HEK293 (cell line): ENCODE measurements around the gene LGI2.

ENCODE experiments used
- CTCF ChIA-PET: fragments of 350-600 bp; formaldehyde crosslinking; extraction: SDS; loops from one replicate; lab custom pipeline; 2021; ENCODE audit warnings: antibody characterized with exemption; lab: Yijun Ruan, JAX
- POLR2A ChIA-PET: fragments of 300-600 bp; formaldehyde crosslinking; extraction: SDS; loops from one replicate; lab custom pipeline; 2020; ENCODE audit warnings: antibody characterized with exemption, inconsistent platforms; lab: Yijun Ruan, JAX
- H3K27ac ChIP-seq: fragments of 200-500 bp; sonication (Bioruptor generic); 2 replicates; pipeline ENCODE4 v1.5.1; 2014; ENCODE audit warnings: low read depth, low read length, control low read depth, inconsistent platforms; ENCODE audit errors: extremely low read depth
- H3K36me3 ChIP-seq, 2 experiments: fragments of 200-500 bp in 1 of 2; sonication (Bioruptor generic) in 1 of 2; 1 replicate in 1 of 2; 2 replicates in 1 of 2; pipeline ENCODE4 v1.5.1; 2014 to 2017; ENCODE audit warnings: inconsistent platforms in 2 of 2, low read length in 2 of 2; ENCODE audit not compliant: control insufficient read depth in 2 of 2, insufficient read depth in 1 of 2
- H3K4me1 ChIP-seq: fragments of 200-500 bp; sonication (Bioruptor generic); 2 replicates; pipeline ENCODE4 v1.5.1; 2014; ENCODE audit warnings: mild to moderate bottlenecking, low read length, inconsistent platforms; ENCODE audit not compliant: control insufficient read depth, insufficient read depth
- H3K4me3 ChIP-seq: 2 replicates; pipeline ENCODE4 v1.5.1; 2011; ENCODE audit warnings: low read depth, mild to moderate bottlenecking, control low read depth, low read length, moderate library complexity
- H3K9me3 ChIP-seq: fragments of 200-500 bp; sonication (Bioruptor generic); 2 replicates; pipeline ENCODE4 v1.5.1; 2014; ENCODE audit warnings: low read depth, low read length, inconsistent platforms; ENCODE audit not compliant: control insufficient read depth, insufficient read depth
- REST ChIP-seq: fragments of 450-650 bp; formaldehyde crosslinking; IDR thresholded peaks from 2 replicates; pipeline ENCODE4 v1.5.1; 2016; ENCODE audit warnings: missing biosample characterization, missing genetic modification characterization
- SETDB1 ChIP-seq: IDR thresholded peaks from one replicate; pipeline ENCODE4 v1.6.1; 2017; ENCODE audit warnings: mild to moderate bottlenecking, low read length, moderate library complexity, mixed read lengths; ENCODE audit not compliant: insufficient read length
- TRIM28 ChIP-seq: IDR thresholded peaks from 2 replicates; pipeline ENCODE4 v1.6.1; 2011; ENCODE audit warnings: low read length, control low read depth, borderline replicate concordance
- ZBTB49 ChIP-seq: fragments of 450-650 bp; formaldehyde crosslinking; IDR thresholded peaks from 2 replicates; pipeline ENCODE4 v1.5.1; 2016; ENCODE audit warnings: missing biosample characterization, missing genetic modification characterization, low read depth
- ZEB2 ChIP-seq: fragments of 450-650 bp; formaldehyde crosslinking; IDR thresholded peaks from 2 replicates; pipeline ENCODE4 v1.5.1; 2016; ENCODE audit warnings: missing biosample characterization, missing genetic modification characterization
- ZFP3 ChIP-seq: fragments of 450-650 bp; formaldehyde crosslinking; IDR thresholded peaks from 2 replicates; pipeline ENCODE4 v1.5.1; 2016; ENCODE audit warnings: low read depth, missing biosample characterization, missing genetic modification characterization
- ZFP37 ChIP-seq: fragments of 450-650 bp; formaldehyde crosslinking; IDR thresholded peaks from 2 replicates; pipeline ENCODE4 v1.5.1; 2016; ENCODE audit warnings: missing biosample characterization, missing genetic modification characterization
- ZIC2 ChIP-seq: fragments of 450-650 bp; formaldehyde crosslinking; IDR thresholded peaks from 2 replicates; pipeline ENCODE4 v1.5.1; 2016; ENCODE audit warnings: missing biosample characterization, missing genetic modification characterization
- ZNF132 ChIP-seq: fragments of 450-650 bp; formaldehyde crosslinking; IDR thresholded peaks from 2 replicates; pipeline ENCODE4 v1.5.1; 2017; ENCODE audit warnings: missing biosample characterization, missing genetic modification characterization, borderline replicate concordance
- ZNF138 ChIP-seq: fragments of 450-650 bp; formaldehyde crosslinking; IDR thresholded peaks from 2 replicates; pipeline ENCODE4 v1.5.1; 2016; ENCODE audit warnings: missing biosample characterization, missing genetic modification characterization, borderline replicate concordance
- ZNF184 ChIP-seq: fragments of 450-650 bp; IDR thresholded peaks from 2 replicates; pipeline ENCODE4 v1.5.1; 2018; ENCODE audit warnings: missing biosample characterization, mild to moderate bottlenecking, missing genetic modification characterization
- ZNF221 ChIP-seq: fragments of 450-650 bp; formaldehyde crosslinking; IDR thresholded peaks from 2 replicates; pipeline ENCODE4 v1.5.1; 2017; ENCODE audit warnings: missing biosample characterization, missing genetic modification characterization, borderline replicate concordance
- ZNF23 ChIP-seq: fragments of 450-650 bp; formaldehyde crosslinking; IDR thresholded peaks from 2 replicates; pipeline ENCODE4 v1.5.1; 2016; ENCODE audit warnings: missing biosample characterization, missing genetic modification characterization, borderline replicate concordance
- ZNF24 ChIP-seq: fragments of 450-650 bp; formaldehyde crosslinking; IDR thresholded peaks from 2 replicates; pipeline ENCODE4 v1.5.1; 2016; ENCODE audit warnings: missing biosample characterization, missing genetic modification characterization
- ZNF37A ChIP-seq: fragments of 450-650 bp; IDR thresholded peaks from 2 replicates; pipeline ENCODE4 v1.5.1; 2018; ENCODE audit warnings: missing biosample characterization, missing genetic modification characterization
- ZNF510 ChIP-seq: fragments of 450-650 bp; formaldehyde crosslinking; IDR thresholded peaks from 2 replicates; pipeline ENCODE4 v1.5.1; 2018; ENCODE audit warnings: mild to moderate bottlenecking, missing genetic modification characterization, missing biosample characterization; ENCODE audit not compliant: insufficient replicate concordance
- ZNF529 ChIP-seq: fragments of 450-650 bp; formaldehyde crosslinking; IDR thresholded peaks from 2 replicates; pipeline ENCODE4 v1.5.1; 2017; ENCODE audit warnings: missing genetic modification characterization, missing biosample characterization; ENCODE audit not compliant: insufficient replicate concordance
- ZNF549 ChIP-seq: fragments of 450-650 bp; IDR thresholded peaks from 2 replicates; pipeline ENCODE4 v1.5.1; 2018; ENCODE audit warnings: missing biosample characterization, missing genetic modification characterization, mild to moderate bottlenecking, inconsistent platforms, moderate library complexity
- ZNF571 ChIP-seq: fragments of 450-650 bp; formaldehyde crosslinking; IDR thresholded peaks from 2 replicates; pipeline ENCODE4 v1.5.0; 2017; ENCODE audit warnings: missing biosample characterization, missing genetic modification characterization
- ZNF610 ChIP-seq: fragments of 450-650 bp; formaldehyde crosslinking; IDR thresholded peaks from 2 replicates; pipeline ENCODE4 v1.5.1; 2016; ENCODE audit warnings: missing biosample characterization, missing genetic modification characterization, borderline replicate concordance
- ZNF626 ChIP-seq: fragments of 450-650 bp; sonication (Bioruptor Pico); formaldehyde crosslinking; IDR thresholded peaks from 2 replicates; pipeline ENCODE4 v1.5.1; 2018; ENCODE audit warnings: missing biosample characterization, missing genetic modification characterization, inconsistent platforms
- ZNF692 ChIP-seq: fragments of 450-650 bp; formaldehyde crosslinking; IDR thresholded peaks from 2 replicates; pipeline ENCODE4 v1.5.1; 2016; ENCODE audit warnings: missing biosample characterization, missing genetic modification characterization
- ZNF837 ChIP-seq: fragments of 450-650 bp; formaldehyde crosslinking; IDR thresholded peaks from 2 replicates; pipeline ENCODE4 v1.5.1; 2016; ENCODE audit warnings: missing biosample characterization, missing genetic modification characterization
- ZSCAN4 ChIP-seq: fragments of 450-650 bp; formaldehyde crosslinking; IDR thresholded peaks from 2 replicates; pipeline ENCODE4 v1.5.1; 2017; ENCODE audit warnings: missing biosample characterization, missing genetic modification characterization

LGI2 gene

GRCh38 chr4:24966076-24966475 lies 64.7 kb downstream of the LGI2 start:
- H3K36me3 ChIP-seq, result no peaks in the 10 kb centered on the region
- ChIA-PET POLR2A (no interaction called here), CTCF (interaction anchor here (0.8 kb wide), 1 partner anchor 40 kb away, joined by 3 read pairs; no protein-coding TSS in a partner anchor)
- no peak overlapping the region for H3K27ac ChIP-seq
- no peak for TF ChIP-seq ZSCAN4 (tag by site-specific recombination)
- no peak for TF ChIP-seq ZNF571
- no peak for TF ChIP-seq ZNF221 (tag by site-specific recombination)
- no peak for TF ChIP-seq ZNF184 (tag by site-specific recombination)
- H3K9me3 ChIP-seq, result no peaks in the 10 kb centered on the region
- no peaks in the 10 kb centered on the region for H3K4me1 ChIP-seq
- no peak overlapping the region for H3K4me3 ChIP-seq

- CTCF ChIA-PET, result interaction anchor here (0.8 kb wide), 1 partner anchor 40 kb away, joined by 3 read pairs; no protein-coding TSS in a partner anchor
- TF ChIP-seq ZNF37A (tag by site-specific recombination) (no peak), ZNF626 (tag by site-specific recombination) (peak; percentile 96), ZNF549 (tag by site-specific recombination) (0 out of 2 replicates have a peak, but pooled peaks have one; percentile 32), ZNF529 (tag by site-specific recombination) (peak; percentile 53), TRIM28 (peak; percentile 80; the same call in 1 of the 2 replicates), ZNF610 (0 out of 2 replicates have a peak, but pooled peaks have one; percentile 35), SETDB1 (peak; percentile 97), ZFP37 (tag by site-specific recombination) (no peak), ZNF24 (tag by site-specific recombination) (no peak), ZEB2 (tag by site-specific recombination) (no peak), ZNF23 (no peak), ZNF510 (tag by site-specific recombination) (peak; percentile 35), ZNF692 (tag by site-specific recombination) (no peak)
These were observed 65.1 kb downstream of the LGI2 start for GRCh38 chr4:24965627-24966026.

GRCh38 chr4:24963277-24963676 lies 67.5 kb downstream of the LGI2 start:
- ChIA-PET POLR2A (no interaction called here), CTCF (no interaction called here)
- Histone ChIP-seq H3K4me1 (no peaks in the 10 kb centered on the region), H3K27ac (no peak overlapping the region), H3K4me3 (no peak overlapping the region), H3K36me3 (no peaks in the 10 kb centered on the region), H3K9me3 (no peaks in the 10 kb centered on the region)
- TF ChIP-seq ZNF23, result no peak
- TF ChIP-seq ZNF837 (tag by site-specific recombination), result no peak
- TF ChIP-seq ZIC2, result no peak
- TF ChIP-seq ZFP3 (tag by site-specific recombination), result no peak
- no peak for TF ChIP-seq ZNF132 (tag by site-specific recombination)
- TF ChIP-seq ZNF610, result no peak
- TF ChIP-seq ZNF510 (tag by site-specific recombination), result no peak
- TF ChIP-seq REST (tag by site-specific recombination), result no peak
- TF ChIP-seq ZBTB49, result no peak
- no peak for TF ChIP-seq ZNF138 (tag by site-specific recombination)

More at GRCh38 chr4:24965627-24966026, 65.1 kb downstream of the LGI2 start:
- Histone ChIP-seq H3K4me3 (no peak overlapping the region), H3K4me1 (no peaks in the 10 kb centered on the region), H3K9me3 (no peaks in the 10 kb centered on the region), H3K27ac (no peak overlapping the region), H3K36me3 (no peaks in the 10 kb centered on the region)
- POLR2A ChIA-PET, result no interaction called here
